Spleen (tissue), 7 donors: Measurements from ENCODE around the gene HSPA9.
A peak's percentile ranks its signal among the peaks of the same experiment; 100 is the strongest.

ENCODE experiments used
- POLR2A ChIP-seq, 3 donors: fragments of 450-650 bp; IDR thresholded peaks; one replicate each; pipeline ENCODE4 v1.5.1; 2017; ENCODE audit warnings: antibody characterized with exemption in 3 of 3, mild to moderate bottlenecking in 1 of 3
- TF ChIP-seq, protein P1 (sequence below), 11 experiments: fragments of 200-600 bp in 7 of 11; fragments of 450-650 bp in 4 of 11; sonication (generic) in 4 of 11; IDR thresholded peaks in 8 of 11; conservative IDR thresholded peaks in 3 of 11; 1 replicate in 7 of 11; 2 replicates in 4 of 11; pipeline versions ENCODE4 v1.4.0 to v1.8.0; 2016 to 2021; ENCODE audit warnings: antibody characterized with exemption in 11 of 11, inconsistent platforms in 4 of 11, mild to moderate bottlenecking in 1 of 11
- donor health status: DM: no; HTN: no; CAD: no; lungs with moderate emphysema.
- donor health status: DM: no; HTN: no; CAD: no.
- donor health status: DM: no; HTN: no; CAD: no.

DNA sequence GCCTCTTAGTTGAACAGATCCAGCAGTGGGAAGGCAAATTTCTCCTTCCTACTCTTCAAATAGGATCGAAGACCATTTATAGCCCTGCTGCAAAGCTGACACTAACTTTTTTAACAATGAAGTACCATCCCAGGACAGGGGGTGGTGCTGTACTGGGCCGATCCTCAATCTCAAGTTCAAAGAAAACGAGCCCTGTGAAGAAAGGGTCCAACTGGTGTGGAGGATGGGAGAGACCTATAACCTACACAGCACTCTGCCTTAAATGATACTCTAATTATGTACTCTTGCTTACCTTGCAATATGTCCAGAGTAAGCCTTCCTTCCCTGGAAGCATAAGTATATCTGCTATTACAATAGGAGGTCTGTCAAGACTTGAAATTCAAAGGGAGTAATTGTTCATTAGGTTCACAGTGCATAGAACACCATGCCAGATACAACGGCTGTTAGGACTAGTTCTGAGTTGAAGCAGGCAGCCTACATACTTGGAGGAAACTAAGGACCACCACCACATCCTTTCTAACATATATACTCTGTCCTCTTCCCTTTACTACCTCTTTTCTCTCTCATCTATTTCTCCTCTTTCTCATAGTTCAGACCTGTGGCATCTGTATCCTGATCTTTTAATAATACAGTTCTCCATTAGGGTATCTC, 38.4 kb downstream of the HSPA9 start:
- TF ChIP-seq, protein P1, sequence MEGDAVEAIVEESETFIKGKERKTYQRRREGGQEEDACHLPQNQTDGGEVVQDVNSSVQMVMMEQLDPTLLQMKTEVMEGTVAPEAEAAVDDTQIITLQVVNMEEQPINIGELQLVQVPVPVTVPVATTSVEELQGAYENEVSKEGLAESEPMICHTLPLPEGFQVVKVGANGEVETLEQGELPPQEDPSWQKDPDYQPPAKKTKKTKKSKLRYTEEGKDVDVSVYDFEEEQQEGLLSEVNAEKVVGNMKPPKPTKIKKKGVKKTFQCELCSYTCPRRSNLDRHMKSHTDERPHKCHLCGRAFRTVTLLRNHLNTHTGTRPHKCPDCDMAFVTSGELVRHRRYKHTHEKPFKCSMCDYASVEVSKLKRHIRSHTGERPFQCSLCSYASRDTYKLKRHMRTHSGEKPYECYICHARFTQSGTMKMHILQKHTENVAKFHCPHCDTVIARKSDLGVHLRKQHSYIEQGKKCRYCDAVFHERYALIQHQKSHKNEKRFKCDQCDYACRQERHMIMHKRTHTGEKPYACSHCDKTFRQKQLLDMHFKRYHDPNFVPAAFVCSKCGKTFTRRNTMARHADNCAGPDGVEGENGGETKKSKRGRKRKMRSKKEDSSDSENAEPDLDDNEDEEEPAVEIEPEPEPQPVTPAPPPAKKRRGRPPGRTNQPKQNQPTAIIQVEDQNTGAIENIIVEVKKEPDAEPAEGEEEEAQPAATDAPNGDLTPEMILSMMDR (IDR thresholded peaks at IDR 0.05 in 8 of 11, conservative IDR thresholded peaks at IDR 0.05 in 3 of 11) = peak in 1 of 11 experiments; percentile 12
- TF ChIP-seq POLR2A (IDR thresholded peaks at IDR 0.05) = no peak
